Mammary epithelial cell (primary cell): ENCODE measurements around the gene SPAG6.

ENCODE experiments used
- CTCF ChIP-seq, 2 donors: IDR thresholded peaks in 1 of 2; conservative IDR thresholded peaks in 1 of 2; 2 replicates each; pipeline ENCODE4 v1.5.1; 2011 to 2012; ENCODE audit warnings: inconsistent platforms in 2 of 2, low read length in 2 of 2, mild to moderate bottlenecking in 2 of 2, control low read depth in 1 of 2, low read depth in 1 of 2; ENCODE audit not compliant: insufficient read depth in 1 of 2; ENCODE audit errors: extremely low read depth in 1 of 2
- EZH2 ChIP-seq: IDR thresholded peaks from 2 replicates; pipeline ENCODE4 v1.6.1; 2012; ENCODE audit warnings: low read length, inconsistent platforms, borderline replicate concordance

DNA sequence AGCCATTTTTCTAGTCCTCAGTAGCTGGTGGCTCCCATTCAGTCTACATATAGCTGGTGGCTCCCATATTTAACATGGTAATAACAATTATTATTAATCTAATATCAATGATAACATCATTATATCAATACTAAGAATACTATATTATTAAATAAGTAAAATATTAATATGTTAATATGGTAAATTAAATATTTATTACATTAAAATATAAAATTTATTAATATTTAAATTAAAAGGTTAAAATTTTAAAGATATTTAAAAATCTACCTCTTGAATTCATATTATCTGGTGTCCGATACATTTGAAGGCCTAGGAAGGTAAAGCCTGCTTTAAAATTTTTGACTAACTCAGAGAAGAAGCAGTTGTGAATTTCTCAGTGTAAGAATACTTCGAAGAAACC is 69.8 kb downstream of the SPAG6 start:
- TF ChIP-seq CTCF (conservative IDR thresholded peaks at IDR 0.05 in 1 of 2, IDR thresholded peaks at IDR 0.05 in 1 of 2; ENCODE audit: extremely low read depth in 1 of 2, insufficient read depth in 1 of 2, low read depth in 1 of 2, low read length in 2 of 2) (no peak), EZH2 (no peak)
